MM.1S (cell line): ENCODE results near the gene OR6B3.

Experiments
- DNase-seq: peaks from one replicate; pipeline ENCODE4 v3.0.0-alpha.2; 2015
- H2AFZ ChIP-seq: fragments of 300-600 bp; sonication (generic); 2 replicates; pipeline ENCODE4 v1.6.0; 2016; ENCODE audit warnings: antibody characterized with exemption, low read length
- H3F3A ChIP-seq: fragments of 300-600 bp; sonication (generic); 2 replicates; pipeline ENCODE4 v1.6.1; 2016; ENCODE audit warnings: mild to moderate bottlenecking, antibody characterized with exemption, low read length, moderate library complexity, mixed read lengths; ENCODE audit not compliant: insufficient read depth
- H3K27ac ChIP-seq: fragments of 300-600 bp; sonication (generic); 2 replicates; pipeline ENCODE4 v1.5.1; 2016; ENCODE audit warnings: mild to moderate bottlenecking, low read length
- H3K27me3 ChIP-seq: fragments of 300-600 bp; sonication (generic); replicated peaks from 2 replicates; pipeline ENCODE4 v1.6.0; 2016; ENCODE audit warnings: low read length; ENCODE audit not compliant: insufficient read depth
- H3K36me3 ChIP-seq: fragments of 300-600 bp; sonication (generic); replicated peaks from 2 replicates; pipeline ENCODE4 v1.6.1; 2016; ENCODE audit warnings: mild to moderate bottlenecking, low read length, mixed read lengths; ENCODE audit not compliant: insufficient read depth
- H3K4me1 ChIP-seq: fragments of 300-600 bp; sonication (generic); 2 replicates; pipeline ENCODE4 v1.6.1; 2016; ENCODE audit warnings: low read length, mixed read lengths
- H3K4me2 ChIP-seq: fragments of 300-600 bp; sonication (generic); 2 replicates; pipeline ENCODE4 v1.6.0; 2016; ENCODE audit warnings: low read depth, low read length
- H3K4me3 ChIP-seq: fragments of 300-600 bp; sonication (generic); 2 replicates; pipeline ENCODE4 v1.5.1; 2016; ENCODE audit warnings: low read length, mixed read lengths
- H3K79me2 ChIP-seq: fragments of 300-600 bp; sonication (generic); 2 replicates; pipeline ENCODE4 v1.6.1; 2016; ENCODE audit warnings: mixed run types, low read length, mixed read lengths
- H3K9ac ChIP-seq: fragments of 300-600 bp; sonication (generic); 2 replicates; pipeline ENCODE4 v1.6.1; 2016; ENCODE audit warnings: low read length, mixed read lengths
- H3K9me2 ChIP-seq: fragments of 300-600 bp; sonication (generic); replicated peaks from 2 replicates; pipeline ENCODE4 v1.6.1; 2016; ENCODE audit warnings: mild to moderate bottlenecking, low read length, mixed read lengths; ENCODE audit not compliant: insufficient read depth
- H3K9me3 ChIP-seq: fragments of 300-600 bp; sonication (generic); replicated peaks from 2 replicates; pipeline ENCODE4 v1.6.1; 2016; ENCODE audit warnings: mild to moderate bottlenecking, low read length, mixed read lengths; ENCODE audit not compliant: insufficient read depth
- H4K20me1 ChIP-seq: fragments of 300-600 bp; sonication (generic); 2 replicates; pipeline ENCODE4 v1.6.1; 2016; ENCODE audit warnings: mild to moderate bottlenecking, low read length, moderate library complexity, mixed read lengths; ENCODE audit not compliant: insufficient read depth
- EZH2 ChIP-seq: fragments of 300-600 bp; sonication (generic); optimal IDR thresholded peaks from 2 replicates; pipeline ENCODE3; 2017; ENCODE audit warnings: low read depth, mild to moderate bottlenecking, antibody characterized with exemption, low read length, mixed read lengths
- EZH2phosphoT487 ChIP-seq: fragments of 300-600 bp; sonication (generic); IDR thresholded peaks from 2 replicates; pipeline ENCODE4 v1.6.1; 2018; ENCODE audit warnings: antibody characterized with exemption, low read length
- TF ChIP-seq, protein P1 (sequence below): fragments of 300-600 bp; sonication (generic); IDR thresholded peaks from 2 replicates; pipeline ENCODE4 v1.5.1; 2016; ENCODE audit warnings: antibody characterized with exemption, low read length, mixed read lengths

OR6B3 gene

DNA sequence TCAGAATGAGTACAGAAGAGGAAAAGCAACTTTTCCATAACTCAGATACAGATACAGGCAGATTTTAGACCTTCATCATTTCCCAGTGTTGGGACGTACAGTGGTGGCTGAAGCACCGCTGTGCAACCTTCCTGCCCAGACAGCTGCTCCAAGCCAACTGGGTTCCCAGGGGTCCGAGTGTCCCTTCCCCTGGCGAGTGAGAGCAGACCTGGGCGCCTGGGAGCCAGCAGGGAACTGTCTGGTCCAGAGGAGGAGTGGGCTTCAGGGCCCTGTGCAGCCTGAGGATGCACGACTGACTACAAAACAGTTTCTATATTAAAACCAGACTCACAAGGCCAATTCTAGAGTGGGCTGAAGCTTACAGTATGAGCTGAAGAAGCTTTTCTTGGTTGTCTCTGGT, 12.0 kb downstream of the OR6B3 start:
- H3K9ac ChIP-seq = no peak overlapping the region
- H3K4me3 ChIP-seq = no peak overlapping the region
- H3K27ac ChIP-seq = no peak overlapping the region
- H3K36me3 ChIP-seq = no peaks in the 10 kb centered on the region
- no peaks in the 10 kb centered on the region for H3K79me2 ChIP-seq
- H3K27me3 ChIP-seq = peaks cover 53% of the 10 kb centered on the region
- H3K9me2 ChIP-seq = no peaks in the 10 kb centered on the region
- H3K9me3 ChIP-seq = no peaks in the 10 kb centered on the region
- no peak overlapping the region for H2AFZ ChIP-seq
- H3F3A ChIP-seq = no peaks in the 10 kb centered on the region
- no peaks in the 10 kb centered on the region for H3K4me1 ChIP-seq
- TF ChIP-seq EZH2 (no peak), EZH2phosphoT487 (no peak)
- TF ChIP-seq, protein P1, sequence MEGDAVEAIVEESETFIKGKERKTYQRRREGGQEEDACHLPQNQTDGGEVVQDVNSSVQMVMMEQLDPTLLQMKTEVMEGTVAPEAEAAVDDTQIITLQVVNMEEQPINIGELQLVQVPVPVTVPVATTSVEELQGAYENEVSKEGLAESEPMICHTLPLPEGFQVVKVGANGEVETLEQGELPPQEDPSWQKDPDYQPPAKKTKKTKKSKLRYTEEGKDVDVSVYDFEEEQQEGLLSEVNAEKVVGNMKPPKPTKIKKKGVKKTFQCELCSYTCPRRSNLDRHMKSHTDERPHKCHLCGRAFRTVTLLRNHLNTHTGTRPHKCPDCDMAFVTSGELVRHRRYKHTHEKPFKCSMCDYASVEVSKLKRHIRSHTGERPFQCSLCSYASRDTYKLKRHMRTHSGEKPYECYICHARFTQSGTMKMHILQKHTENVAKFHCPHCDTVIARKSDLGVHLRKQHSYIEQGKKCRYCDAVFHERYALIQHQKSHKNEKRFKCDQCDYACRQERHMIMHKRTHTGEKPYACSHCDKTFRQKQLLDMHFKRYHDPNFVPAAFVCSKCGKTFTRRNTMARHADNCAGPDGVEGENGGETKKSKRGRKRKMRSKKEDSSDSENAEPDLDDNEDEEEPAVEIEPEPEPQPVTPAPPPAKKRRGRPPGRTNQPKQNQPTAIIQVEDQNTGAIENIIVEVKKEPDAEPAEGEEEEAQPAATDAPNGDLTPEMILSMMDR = no peak
- H4K20me1 ChIP-seq = no peaks in the 10 kb centered on the region
- no peak for DNase-seq
- no peak overlapping the region for H3K4me2 ChIP-seq

DNA sequence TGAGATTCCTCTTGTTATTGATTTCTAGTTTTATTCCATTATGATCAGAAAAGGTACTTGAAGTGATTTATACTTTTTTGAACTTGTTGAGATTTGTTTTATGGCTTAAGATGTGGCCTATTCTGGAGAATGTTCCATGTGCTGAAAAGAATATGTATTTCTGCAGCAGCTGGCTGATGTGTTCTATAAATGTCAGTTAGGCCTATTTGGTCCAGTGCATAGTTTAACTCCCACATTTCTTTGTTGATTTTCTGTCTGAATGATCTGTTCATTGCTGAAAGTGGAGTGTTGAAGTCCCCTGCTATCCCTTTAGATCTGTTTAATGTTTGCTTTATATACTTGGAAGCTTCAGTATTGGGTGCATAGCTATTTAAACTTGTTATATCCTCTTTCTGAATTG, 16.0 kb downstream of the OR6B3 start:
- Histone ChIP-seq H3K4me3 (no peak overlapping the region), H3K27me3 (peaks cover 67% of the 10 kb centered on the region), H3K36me3 (no peaks in the 10 kb centered on the region), H3K4me2 (no peak overlapping the region), H4K20me1 (no peaks in the 10 kb centered on the region), H3K4me1 (no peaks in the 10 kb centered on the region), H3K27ac (no peak overlapping the region), H3K79me2 (no peaks in the 10 kb centered on the region), H2AFZ (no peak overlapping the region), H3K9me2 (no peaks in the 10 kb centered on the region), H3K9me3 (no peaks in the 10 kb centered on the region), H3K9ac (no peak overlapping the region), H3F3A (no peaks in the 10 kb centered on the region)
- no peak for DNase-seq
- TF ChIP-seq EZH2phosphoT487 = no peak
- TF ChIP-seq, protein P1 = no peak
- TF ChIP-seq EZH2 = no peak

DNA sequence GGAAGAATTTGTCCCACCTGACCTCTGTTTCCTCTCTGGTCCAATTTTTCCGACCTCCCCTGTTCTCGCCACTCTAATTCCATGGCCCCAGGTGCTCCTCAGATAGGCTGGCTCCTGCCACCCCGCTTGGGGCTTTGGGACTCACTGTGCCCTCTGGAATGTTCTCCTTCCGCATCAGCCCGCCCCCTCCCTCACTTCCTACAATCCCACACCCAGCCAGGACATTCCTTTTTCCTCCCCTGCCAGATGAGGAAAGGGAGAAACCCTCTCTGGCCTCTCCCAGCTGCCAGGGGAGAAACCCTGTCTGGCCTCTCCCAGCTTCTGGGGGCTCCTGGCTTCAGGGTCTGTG, 20.0 kb downstream of the OR6B3 start:
- H3K4me1 ChIP-seq = no peaks in the 10 kb centered on the region
- H3K9ac ChIP-seq = no peak overlapping the region
- no peak overlapping the region for H3K4me3 ChIP-seq
- DNase-seq = no peak
- H2AFZ ChIP-seq = no peak overlapping the region
- TF ChIP-seq, protein P1 = no peak
- TF ChIP-seq EZH2 = no peak
- TF ChIP-seq EZH2phosphoT487 = no peak
- H3F3A ChIP-seq = no peaks in the 10 kb centered on the region
- no peaks in the 10 kb centered on the region for H3K9me2 ChIP-seq
- no peaks in the 10 kb centered on the region for H3K79me2 ChIP-seq
- no peak overlapping the region for H3K4me2 ChIP-seq
- no peaks in the 10 kb centered on the region for H3K36me3 ChIP-seq
- no peaks in the 10 kb centered on the region for H3K9me3 ChIP-seq
- no peaks in the 10 kb centered on the region for H4K20me1 ChIP-seq
- H3K27ac ChIP-seq = no peak overlapping the region
- H3K27me3 ChIP-seq = peaks cover 64% of the 10 kb centered on the region
